ENCODE results near the gene MARK3. TPM values are rescaled to one million over a fixed set of nuclear protein-coding genes. Genes with fewer than 3 reads are reported as not detected.

Gene MARK3
- total and polyA plus RNA-seq, 10 of the 15 experiments (the other 5 are each of a cell fraction or from before 2014, with no cell fraction given), result 10.7 to 75.1 (median 41.4) TPM

GRCh38 chr14:103385152-103385928 lies at the start of gene MARK3 (continued):
- TF ChIP-seq ATF2 (IDR thresholded peaks at IDR 0.05; ENCODE audit: low read length) (no peak), SREBF1 (IDR thresholded peaks at IDR 0.05; ENCODE audit: low read length) (no peak), NFIC (IDR thresholded peaks at IDR 0.05; ENCODE audit: low read depth, low read length) (no peak), JUND (IDR thresholded peaks at IDR 0.05; ENCODE audit: low read depth, low read length) (no peak), HCFC1 (IDR thresholded peaks at IDR 0.05; ENCODE audit: low read length) (peak; percentile 66), MTA2 (IDR thresholded peaks at IDR 0.05; ENCODE audit: low read depth) (no peak), NFYB (IDR thresholded peaks at IDR 0.05; ENCODE audit: insufficient read depth, low read depth, low read length) (peak; percentile 93), USF1 (IDR thresholded peaks at IDR 0.05; ENCODE audit: borderline replicate concordance, extremely low read length, insufficient read depth, low read depth, low read length) (no peak), ZNF384 (IDR thresholded peaks at IDR 0.05; ENCODE audit: borderline replicate concordance, low read depth, low read length) (no peak), NR2C2 (IDR thresholded peaks at IDR 0.05; ENCODE audit: borderline replicate concordance, control insufficient read depth, insufficient read length, low read depth) (no peak), CBFB (IDR thresholded peaks at IDR 0.05; ENCODE audit: low read depth) (no peak), ATF7 (IDR thresholded peaks at IDR 0.05; ENCODE audit: low read depth) (no peak), IKZF2 (IDR thresholded peaks at IDR 0.05) (no peak), FOXK2 (IDR thresholded peaks at IDR 0.05) (no peak), BRCA1 (IDR thresholded peaks at IDR 0.05; ENCODE audit: low read depth, low read length) (no peak), SUZ12 (IDR thresholded peaks at IDR 0.05; ENCODE audit: unreplicated experiment) (no peak), RAD21 (IDR thresholded peaks at IDR 0.05; ENCODE audit: insufficient read depth, low read depth, low read length) (no peak), RFX5 (IDR thresholded peaks at IDR 0.05; ENCODE audit: low read depth, low read length) (peak; percentile 98), RB1 (IDR thresholded peaks at IDR 0.05; ENCODE audit: borderline replicate concordance) (no peak), NFYA (IDR thresholded peaks at IDR 0.05; ENCODE audit: borderline replicate concordance, low read depth, low read length) (no peak)
- TF ChIP-seq, protein P1, sequence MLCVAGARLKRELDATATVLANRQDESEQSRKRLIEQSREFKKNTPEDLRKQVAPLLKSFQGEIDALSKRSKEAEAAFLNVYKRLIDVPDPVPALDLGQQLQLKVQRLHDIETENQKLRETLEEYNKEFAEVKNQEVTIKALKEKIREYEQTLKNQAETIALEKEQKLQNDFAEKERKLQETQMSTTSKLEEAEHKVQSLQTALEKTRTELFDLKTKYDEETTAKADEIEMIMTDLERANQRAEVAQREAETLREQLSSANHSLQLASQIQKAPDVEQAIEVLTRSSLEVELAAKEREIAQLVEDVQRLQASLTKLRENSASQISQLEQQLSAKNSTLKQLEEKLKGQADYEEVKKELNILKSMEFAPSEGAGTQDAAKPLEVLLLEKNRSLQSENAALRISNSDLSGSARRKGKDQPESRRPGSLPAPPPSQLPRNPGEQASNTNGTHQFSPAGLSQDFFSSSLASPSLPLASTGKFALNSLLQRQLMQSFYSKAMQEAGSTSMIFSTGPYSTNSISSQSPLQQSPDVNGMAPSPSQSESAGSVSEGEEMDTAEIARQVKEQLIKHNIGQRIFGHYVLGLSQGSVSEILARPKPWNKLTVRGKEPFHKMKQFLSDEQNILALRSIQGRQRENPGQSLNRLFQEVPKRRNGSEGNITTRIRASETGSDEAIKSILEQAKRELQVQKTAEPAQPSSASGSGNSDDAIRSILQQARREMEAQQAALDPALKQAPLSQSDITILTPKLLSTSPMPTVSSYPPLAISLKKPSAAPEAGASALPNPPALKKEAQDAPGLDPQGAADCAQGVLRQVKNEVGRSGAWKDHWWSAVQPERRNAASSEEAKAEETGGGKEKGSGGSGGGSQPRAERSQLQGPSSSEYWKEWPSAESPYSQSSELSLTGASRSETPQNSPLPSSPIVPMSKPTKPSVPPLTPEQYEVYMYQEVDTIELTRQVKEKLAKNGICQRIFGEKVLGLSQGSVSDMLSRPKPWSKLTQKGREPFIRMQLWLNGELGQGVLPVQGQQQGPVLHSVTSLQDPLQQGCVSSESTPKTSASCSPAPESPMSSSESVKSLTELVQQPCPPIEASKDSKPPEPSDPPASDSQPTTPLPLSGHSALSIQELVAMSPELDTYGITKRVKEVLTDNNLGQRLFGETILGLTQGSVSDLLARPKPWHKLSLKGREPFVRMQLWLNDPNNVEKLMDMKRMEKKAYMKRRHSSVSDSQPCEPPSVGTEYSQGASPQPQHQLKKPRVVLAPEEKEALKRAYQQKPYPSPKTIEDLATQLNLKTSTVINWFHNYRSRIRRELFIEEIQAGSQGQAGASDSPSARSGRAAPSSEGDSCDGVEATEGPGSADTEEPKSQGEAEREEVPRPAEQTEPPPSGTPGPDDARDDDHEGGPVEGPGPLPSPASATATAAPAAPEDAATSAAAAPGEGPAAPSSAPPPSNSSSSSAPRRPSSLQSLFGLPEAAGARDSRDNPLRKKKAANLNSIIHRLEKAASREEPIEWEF (IDR thresholded peaks at IDR 0.05; ENCODE audit: insufficient replicate concordance, low read depth, low read length), result no peak

Data from GM12878 (cell line).